Loucy (cell line): ENCODE measurements around the gene CLMP.

Experiments used
- CTCF ChIP-seq: fragments of 200-600 bp; sonication (generic); conservative IDR thresholded peaks from 2 replicates; pipeline ENCODE4 v1.5.1; 2014; ENCODE audit warnings: mild to moderate bottlenecking, antibody characterized with exemption, low read length
- EZH2phosphoT487 ChIP-seq: fragments of 200-600 bp; IDR thresholded peaks from 2 replicates; pipeline ENCODE4 v1.6.1; 2018; ENCODE audit warnings: antibody characterized with exemption, mild to moderate bottlenecking, moderate library complexity, borderline replicate concordance

GRCh38 chr11:123072762-123073161 lies 122.3 kb downstream of the CLMP start:
- TF ChIP-seq CTCF (no peak), EZH2phosphoT487 (no peak)
